GM10847 (cell line): ENCODE measurements around the gene PIGC.

ENCODE experiments used
- POLR2A ChIP-seq: IDR thresholded peaks from 2 replicates; pipeline ENCODE4 v1.6.1; 2011; ENCODE audit not compliant: insufficient read length; ENCODE audit errors: extremely low read depth

The PIGC gene

DNA sequence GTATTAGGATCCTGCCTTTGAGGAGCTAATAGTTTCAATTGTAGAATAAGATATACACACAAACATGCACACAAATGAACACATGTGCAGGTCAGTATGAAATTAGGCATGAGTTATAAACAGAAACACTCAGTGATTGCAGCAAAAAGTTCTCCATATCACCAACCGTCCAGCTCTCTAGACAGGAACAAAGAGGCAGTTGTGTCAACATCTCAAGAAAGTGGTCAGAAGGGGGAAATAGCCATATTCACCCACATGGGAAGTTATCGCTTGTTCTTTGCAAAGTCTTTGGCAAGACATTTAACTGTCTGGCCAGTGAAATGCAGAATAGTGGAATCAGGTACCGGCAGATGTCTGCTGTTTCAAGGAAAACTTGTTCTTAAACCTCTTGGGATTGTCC lies 29.4 kb upstream of the PIGC start:
- TF ChIP-seq POLR2A: no peak

DNA sequence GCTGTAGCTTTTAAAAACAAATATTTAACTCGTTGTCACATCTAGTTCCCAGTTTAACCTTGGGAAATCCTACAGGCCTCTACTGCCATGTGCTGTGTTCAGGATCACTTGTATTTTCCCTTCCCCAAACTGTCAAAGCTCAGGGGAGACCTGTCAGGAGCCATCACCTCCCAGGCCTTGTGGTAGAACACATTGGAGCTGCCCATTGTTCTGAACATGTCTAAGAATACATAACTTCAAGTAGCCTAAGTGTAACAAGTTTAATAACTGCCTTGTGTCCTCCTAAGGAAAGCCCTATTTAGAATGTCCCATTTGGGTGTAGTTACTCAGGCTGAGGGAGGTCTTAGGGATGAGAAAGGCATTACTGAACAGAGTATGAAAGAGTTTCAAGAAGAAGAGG lies 28.6 kb upstream of the PIGC start:
- TF ChIP-seq POLR2A: no peak

DNA sequence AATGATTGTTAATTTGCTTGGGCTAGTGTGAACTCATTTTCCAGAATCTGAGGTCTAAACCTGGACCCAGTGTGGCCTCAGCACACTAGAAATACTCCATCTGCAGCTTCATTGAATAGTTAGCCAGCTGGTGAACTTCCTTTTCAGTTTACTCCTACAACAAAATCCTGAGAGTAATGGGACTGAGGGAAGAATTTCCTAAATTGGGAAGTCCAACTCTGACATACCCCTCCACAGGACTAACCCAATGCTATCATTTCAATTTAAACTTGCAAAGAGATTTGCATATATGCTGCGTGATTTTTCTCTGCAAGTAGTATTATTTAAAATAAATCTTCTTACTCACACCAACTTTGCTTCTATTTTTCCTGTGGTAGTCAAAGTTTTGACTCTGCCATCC lies 27.8 kb upstream of the PIGC start:
- TF ChIP-seq POLR2A: no peak

DNA sequence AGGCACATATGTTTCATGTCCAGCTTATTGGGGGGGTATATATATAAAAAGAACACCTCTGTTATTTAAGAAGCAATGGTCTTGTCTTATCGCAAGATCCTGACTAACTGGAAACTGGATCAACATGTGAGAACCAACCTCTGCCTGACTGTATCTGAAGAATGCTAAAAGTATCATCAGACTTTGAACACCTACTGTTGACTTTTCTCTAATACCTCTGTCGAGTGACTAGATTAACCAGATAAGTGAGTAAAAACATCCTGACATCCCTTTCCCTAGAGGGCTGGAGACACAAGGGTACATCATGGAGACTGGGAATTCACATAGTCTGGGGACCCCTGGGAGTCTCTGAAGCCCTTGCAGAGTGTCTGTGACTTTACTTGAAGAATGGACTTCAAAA lies 26.3 kb upstream of the PIGC start:
- no peak for TF ChIP-seq POLR2A

DNA sequence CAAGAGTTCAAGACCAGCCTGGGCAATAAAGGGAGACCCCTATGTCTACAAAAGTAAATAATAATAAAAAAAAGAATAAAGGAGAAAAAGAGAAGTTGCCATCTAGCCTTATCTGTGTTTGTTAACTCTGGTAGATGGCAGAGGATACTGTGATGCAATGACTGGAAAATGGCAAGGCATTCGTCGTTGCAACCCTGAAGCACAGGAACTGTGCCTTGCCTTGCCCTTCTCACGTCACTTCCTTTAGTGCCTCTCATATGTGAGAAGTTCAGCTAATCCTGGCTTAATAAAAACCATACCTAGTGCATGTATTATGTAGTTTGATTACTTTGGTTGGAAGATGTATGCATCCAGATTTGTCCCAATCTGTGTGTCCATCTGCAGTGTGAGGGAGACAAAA lies 25.8 kb upstream of the PIGC start:
- TF ChIP-seq POLR2A: no peak

DNA sequence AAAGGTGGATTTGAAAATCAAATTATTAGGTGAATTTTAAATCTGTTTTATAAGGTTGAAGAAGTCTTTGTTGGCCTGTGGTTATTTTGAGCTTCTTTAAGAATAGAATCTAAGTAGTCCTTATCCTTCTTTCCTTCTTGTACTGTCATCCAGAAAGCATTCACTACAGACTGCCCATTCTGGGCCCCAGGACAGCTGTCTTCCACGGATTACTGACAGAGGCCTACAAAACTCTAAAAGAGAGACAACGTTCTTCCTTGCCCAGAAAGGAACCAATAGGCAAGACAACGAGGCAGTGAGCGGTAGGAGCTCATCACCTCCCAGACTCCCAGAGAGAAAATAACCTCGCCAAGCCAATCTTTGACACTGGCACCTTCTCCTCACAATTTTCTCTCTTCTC lies 24.4 kb upstream of the PIGC start:
- TF ChIP-seq POLR2A: no peak

DNA sequence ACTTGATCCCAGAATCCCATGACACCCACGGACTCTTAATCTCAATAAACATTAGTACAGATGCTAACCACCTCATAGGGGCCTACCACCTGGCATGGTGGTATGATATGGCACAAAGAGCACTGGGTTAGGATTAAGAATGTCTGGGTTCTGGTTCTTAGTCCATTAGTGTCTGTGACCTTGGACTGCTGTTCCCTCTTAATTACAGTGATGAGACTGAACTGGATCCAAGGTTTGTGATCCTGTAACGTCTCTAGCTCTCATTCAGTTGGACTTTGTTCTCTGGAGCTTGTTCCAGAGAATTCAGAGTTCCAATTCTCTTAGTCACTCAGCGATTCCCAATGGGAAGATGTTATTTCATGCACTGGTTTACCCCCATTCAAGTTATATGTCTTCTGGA lies 23.6 kb upstream of the PIGC start:
- TF ChIP-seq POLR2A: no peak

DNA sequence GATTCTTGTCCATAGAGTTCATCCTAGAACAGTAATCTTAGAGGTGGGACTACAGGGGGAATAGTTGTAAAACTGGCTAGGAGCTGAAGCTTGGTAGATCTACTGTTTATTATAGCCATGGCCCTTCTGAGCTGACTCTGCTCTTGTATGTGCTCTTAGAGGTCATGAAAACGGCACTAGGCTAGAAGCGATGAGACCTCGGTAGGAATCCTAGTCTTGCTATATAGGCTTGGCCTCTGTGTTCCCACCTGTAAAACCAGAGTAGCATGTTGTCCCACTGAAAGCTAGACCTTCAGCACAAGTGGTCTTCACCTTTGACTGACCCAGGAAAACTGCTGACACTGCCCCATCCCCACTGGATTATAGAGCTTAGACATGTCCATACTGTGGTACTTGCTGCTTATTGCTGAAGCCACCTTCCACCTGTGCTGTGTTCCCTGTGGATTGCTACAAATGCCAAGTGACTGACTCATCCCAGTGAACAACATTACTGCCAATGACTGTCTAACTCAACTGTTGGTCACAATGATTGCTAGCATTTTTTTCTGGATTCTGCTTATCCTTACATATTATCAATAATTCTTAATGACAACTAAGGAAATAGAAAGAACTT lies 23.0 kb upstream of the PIGC start:
- TF ChIP-seq POLR2A: no peak

DNA sequence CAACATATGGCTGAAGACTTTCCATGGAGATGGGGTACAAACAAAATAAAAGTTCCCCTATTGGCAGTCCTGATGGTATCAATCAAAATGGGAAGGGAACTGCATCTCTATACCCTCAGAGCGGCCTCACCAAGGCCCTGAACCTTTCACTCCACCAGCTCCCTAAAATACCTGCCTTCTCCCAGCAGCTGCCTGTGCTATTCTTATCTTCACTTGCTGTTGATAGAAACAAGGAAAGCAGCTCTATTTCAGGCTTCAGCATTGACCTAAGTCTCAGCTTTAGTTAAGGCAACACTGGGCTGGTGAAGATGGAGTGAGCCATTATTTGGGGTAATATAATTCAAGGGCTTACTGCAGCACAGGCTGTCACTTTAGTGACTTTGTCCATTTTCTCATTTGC lies 21.7 kb upstream of the PIGC start:
- TF ChIP-seq POLR2A: no peak

DNA sequence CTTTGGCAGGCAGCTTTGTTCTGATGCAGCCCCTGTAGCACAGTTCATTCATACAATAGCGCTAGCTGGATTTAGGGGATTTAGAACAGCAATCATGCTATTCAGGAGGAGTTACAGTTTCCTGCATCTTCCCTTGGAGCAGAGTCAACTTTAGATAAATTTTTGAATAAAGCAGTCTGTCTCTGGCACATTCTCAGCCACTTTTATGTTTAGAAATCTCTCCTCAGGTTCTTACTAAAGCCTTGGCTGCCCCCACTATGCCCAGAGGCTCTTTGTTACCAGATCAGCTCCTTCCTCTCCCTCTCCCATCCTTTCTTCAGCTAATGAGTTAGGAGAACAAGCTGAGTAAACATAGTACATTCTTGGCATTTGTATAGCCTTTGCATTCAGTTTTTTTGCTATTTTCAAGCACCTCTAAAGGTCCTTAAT lies 17.0 kb upstream of the PIGC start:
- TF ChIP-seq POLR2A: no peak

DNA sequence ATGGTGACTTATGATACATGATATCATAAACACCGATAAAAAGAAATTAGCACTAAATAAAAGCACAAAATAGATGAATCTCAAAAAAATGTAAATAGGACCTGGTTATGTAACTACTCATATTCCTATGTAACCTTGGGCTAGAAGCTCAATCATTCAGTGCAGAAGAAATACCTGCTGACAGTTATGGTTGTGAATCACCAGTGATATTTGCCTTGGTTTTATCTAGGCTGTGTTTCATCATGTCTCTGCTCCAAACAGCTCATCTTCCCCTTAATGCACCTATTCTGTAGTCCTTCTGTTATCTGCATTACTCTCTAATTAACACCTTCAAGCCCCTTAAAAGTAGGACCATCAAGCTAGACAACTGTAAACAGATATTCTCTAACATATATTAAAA lies 16.3 kb upstream of the PIGC start:
- no peak for TF ChIP-seq POLR2A

DNA sequence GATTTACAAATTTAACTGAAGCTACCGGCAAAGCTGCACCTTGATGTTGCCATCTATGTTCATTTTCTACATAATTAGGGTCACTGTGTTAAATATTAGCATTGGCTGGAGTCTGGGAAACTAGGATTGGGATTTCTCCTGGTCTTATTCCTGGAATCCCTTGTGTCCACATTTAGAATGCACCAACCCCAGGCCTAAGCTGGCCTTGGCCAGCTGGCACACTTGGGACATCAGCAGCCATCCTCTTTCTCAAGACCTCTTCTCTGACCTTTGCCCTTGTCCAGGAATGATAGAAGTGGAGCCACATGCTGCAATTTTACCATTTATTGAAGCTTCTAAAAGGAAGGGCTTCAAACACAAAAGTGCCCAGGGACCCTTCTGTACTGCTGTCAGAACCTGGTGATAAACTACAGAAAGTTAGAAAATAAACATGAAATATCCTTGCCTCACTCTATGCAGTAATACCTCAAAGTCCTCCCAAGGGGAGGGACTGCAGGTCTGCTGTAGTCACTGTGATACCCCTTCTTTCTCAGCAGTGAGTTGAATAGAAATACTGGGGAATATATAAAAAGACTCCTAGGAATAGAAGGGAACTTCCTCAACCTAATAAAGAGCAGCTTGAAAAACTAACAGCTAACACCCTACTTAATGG lies 13.7 kb upstream of the PIGC start:
- TF ChIP-seq POLR2A: no peak

DNA sequence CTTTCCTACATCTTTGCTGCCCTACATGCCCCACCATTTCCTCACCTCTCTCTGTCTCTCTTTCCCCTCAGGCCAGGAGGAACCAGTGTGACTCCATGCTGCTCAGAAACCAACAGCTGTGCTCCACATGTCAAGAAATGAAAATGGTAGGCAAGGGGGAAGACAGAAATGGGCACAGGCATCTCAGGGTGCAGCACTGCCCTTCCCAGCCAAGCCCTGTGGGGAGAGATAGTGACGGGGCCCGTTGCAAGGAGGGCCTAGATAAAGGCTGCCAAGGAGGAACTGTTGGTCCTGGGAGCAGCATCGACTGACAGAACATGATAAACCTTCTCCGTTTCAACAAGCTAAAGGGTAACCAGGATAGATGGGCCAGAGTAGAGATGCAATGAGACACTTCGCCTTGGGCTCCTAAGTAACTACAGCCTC lies 12.5 kb upstream of the PIGC start:
- no peak for TF ChIP-seq POLR2A

DNA sequence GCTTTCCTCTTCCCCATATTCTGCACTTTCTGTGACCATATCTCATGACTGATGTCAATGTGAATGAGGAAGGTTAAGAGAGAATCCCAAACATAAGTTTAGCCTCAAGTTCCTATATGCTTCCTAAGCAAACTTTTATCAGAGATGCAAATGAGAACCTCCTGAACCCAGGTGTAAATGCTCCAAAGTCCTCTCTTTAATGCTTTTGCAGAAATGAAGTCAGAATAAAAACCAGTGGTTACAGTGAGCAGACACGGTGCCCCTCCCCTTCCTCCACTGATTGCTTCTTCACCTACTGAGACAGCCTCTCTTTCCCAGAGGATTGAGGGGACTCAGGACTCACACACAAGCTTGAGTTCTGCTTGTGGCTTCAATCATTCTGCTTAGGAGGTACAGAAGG lies 11.6 kb upstream of the PIGC start:
- TF ChIP-seq POLR2A: no peak

DNA sequence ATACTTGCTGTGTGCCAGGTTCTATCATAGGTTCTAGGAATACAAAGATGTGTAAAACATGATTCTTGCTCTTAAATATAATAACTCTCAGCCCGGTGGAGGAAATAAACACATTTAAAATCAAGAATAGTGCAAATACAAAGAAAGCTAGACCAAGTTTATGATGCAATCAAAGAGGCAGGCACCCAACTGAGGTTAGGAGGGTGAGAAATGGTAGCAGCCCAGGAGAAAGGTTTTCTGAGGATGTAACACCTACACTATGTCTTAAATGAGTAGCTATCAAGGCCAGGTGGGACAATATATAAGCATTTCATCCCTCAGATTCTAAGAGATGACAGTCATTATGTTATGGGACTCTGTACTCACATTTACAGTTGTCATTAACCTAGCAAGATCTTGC lies 9.7 kb upstream of the PIGC start:
- no peak for TF ChIP-seq POLR2A

DNA sequence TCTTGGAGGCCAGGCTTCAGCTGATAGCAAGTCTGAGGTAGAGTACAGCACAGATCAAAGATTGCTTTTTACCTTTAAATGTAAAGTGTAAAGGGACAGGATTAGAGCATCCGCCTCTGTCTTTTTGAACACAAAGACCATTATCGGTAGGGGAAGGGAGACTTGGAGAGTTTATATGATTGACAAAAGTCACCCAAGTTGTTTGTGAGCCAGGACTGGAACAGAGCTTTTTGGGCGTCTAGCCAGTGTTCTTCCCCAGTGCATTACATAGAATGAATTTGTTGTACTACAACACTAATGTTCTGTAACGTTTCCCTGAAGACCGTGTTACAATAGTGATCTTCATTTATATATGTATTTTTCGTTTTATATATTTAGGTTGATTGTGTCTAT lies 9.3 kb upstream of the PIGC start:
- TF ChIP-seq POLR2A: no peak

DNA sequence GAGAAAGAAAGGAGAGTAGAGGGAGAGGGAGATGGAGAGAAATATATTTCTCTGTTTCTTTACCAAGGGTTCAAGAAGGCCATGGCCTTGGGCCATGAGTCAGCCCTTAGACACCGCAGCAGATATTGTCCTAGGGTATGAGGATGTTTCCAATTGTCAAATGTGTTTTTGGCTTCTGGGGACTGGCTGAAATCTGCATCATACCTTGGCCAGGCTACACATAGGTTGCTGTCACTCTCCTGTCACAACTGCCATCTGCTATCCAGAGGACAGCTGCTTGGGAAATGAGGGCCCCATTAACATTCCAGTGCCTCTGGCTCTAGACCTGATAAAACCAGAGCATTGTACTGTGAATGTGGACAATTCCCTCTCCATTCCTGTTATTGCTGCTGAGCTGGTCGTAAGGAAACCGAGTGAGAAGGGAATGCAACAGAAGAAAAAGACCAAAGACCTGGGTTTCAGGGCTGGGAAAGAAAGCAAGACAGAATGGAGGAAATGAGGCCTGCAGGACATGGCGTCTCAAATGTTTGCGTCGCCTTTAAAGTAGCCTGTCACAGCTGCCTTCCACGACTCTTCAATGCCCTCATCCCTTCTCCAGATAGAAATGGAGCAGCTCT lies 8.8 kb upstream of the PIGC start:
- no peak for TF ChIP-seq POLR2A
